Medulla oblongata (tissue), 1 donor: ENCODE data around the gene OR10A7.
A peak's percentile ranks its signal among the peaks of the same experiment; 100 is the strongest.
"Not testable (repeated sequence)": the region's sequence is repeated elsewhere in the genome, so short reads cannot be mapped to it uniquely, and the experiment has no call there.

Experiments used
- DNase-seq: peaks from one replicate; pipeline ENCODE4 v3.0.0-alpha.2; 2015; ENCODE audit errors: extremely low spot score

Gene OR10A7

GRCh38 chr12:55220725-55221124 is at the start of gene OR10A7:
TSS of gene OR10A7 (plus strand) at chr12:55221025. CDS start at chr12:55221025, 0 bp downstream.
- DNase-seq: no peak

GRCh38 chr12:55171445-55171844 is 49.4 kb upstream of the OR10A7 start:
- DNase-seq: no peak

DNA sequence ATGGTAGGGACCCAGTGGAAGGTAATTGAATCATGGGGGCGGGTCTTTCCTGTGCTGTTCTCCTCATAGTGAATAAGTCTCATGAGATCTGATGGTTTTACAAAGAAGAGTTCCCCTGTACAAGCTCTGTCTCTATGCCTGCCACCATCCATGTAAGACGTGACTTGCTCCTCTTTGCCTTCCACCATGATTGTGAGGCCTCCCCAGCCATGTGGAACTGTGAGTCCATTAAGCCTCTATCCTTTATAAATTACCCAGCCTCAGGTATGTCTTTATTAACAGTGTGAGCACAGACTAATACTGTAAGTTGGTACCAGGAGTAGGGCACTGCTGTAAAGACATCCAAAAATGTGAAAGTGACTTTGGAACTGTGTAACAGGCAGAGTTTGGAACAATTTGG is 49.0 kb upstream of the OR10A7 start:
- not testable (repeated sequence) for DNase-seq

GRCh38 chr12:55172686-55173085 is 48.1 kb upstream of the OR10A7 start:
- no peak for DNase-seq

GRCh38 chr12:55173456-55173855 is 47.4 kb upstream of the OR10A7 start:
- no peak for DNase-seq

GRCh38 chr12:55188573-55188972 is 32.3 kb upstream of the OR10A7 start:
- DNase-seq: no peak

DNA sequence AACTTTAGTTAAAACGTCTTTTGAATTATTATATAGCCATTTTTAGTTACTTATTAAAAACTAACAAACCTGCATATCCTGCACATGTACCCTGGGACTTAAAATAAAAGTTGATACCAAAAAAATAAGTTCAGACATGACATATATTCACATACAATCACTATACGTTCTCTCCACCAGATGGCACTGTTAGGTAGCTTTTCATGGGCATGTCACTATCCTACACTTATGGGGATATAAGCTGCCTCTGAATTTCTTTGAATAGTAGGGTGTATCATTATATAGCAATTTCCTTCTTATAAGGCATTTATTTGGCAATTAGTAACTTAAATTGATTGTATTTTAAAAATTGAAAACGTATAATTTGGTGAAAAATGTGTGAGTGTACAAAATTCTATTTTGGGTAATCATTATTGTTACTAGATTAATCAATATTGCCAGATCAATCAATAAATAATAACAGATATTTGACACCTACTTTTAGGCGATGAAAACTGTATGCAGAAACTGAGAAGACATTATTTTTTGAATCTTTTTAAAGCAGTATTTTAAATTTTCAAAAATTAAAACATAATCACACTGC is 31.8 kb upstream of the OR10A7 start:
- peak; percentile 88 for DNase-seq

- no peak for DNase-seq
Observed at GRCh38 chr12:55194382-55194781, 26.4 kb upstream of the OR10A7 start.

- DNase-seq: no peak
Observed at GRCh38 chr12:55226523-55226922, 5.7 kb downstream of the OR10A7 start.

GRCh38 chr12:55227643-55228042 is 6.8 kb downstream of the OR10A7 start:
- DNase-seq: no peak

- DNase-seq: no peak
Observed at GRCh38 chr12:55244309-55244708, 23.5 kb downstream of the OR10A7 start, which contains the start of gene OR6C74. TSS of gene OR6C74 (plus strand) at chr12:55244609. CDS start at chr12:55247288, 2,679 bp downstream.

DNA sequence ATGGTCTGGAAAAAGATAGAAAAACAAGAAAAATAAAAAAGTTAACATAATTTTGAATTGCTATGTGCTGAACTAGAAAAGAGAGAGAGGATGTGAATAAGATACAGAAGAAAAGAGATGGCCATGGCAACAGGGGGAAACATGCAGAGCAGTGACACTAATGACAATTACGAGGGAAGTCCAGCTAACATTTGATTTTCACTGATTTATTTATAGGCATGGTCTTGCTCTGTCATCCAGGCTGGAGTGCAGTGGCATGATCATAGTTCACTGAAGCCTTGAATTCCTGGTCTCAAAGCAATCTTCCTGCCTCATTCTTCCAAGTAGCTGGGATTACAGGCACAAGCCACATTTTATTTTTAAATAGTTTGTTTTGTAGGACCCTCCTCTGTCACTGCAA is 25.3 kb downstream of the OR10A7 start:
- no peak for DNase-seq

DNA sequence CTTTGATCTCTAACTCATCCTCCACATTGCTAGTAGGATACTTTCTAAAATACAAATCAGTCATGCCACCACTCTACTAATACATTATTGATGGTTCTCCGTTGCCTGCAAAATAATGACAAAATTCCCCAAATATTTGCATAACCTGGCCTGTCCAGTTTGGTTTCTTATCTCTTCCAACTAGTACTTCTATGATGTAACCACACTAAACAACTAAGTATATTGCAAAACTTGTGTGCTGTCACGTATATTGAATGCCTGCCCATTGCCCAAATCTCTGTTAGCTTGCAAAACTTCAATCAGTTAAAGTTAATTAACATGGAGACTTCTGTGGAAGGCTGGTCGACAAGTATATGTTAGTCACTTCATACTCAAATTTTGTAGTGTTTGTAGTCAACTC is 30.1 kb downstream of the OR10A7 start:
- no peak for DNase-seq

GRCh38 chr12:55253281-55253680 is 32.5 kb downstream of the OR10A7 start:
- DNase-seq: no peak

- no peak for DNase-seq
Observed at GRCh38 chr12:55256831-55257230, 36.0 kb downstream of the OR10A7 start.

DNA sequence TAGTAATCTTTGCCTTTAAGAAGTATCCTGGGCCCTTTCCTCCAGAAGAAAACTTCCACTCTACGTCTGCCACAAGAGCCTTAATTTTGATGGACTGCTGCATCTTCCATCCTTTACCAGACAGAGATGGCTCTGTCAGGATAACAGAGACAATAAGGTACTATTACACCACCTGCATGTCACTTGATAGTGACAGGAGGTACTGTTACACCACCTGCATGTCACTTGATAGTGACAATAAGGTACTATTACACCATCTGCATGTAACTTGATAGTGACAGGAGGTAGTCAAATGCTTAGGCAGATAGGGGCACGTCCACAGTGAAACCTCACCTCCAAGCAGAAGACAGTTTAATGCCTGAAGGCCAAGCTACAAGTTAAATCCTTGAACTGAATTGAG is 37.5 kb downstream of the OR10A7 start:
- no peak for DNase-seq
